Stimulated activated CD8-positive, alpha-beta memory T cell treated with anti-CD3 and anti-CD28 coated beads, Interleukin-4, amount 100 ng/mL, for 4 hours (primary cell): ENCODE measurements around the gene ASAP3.

Experiments
- DNase-seq, 2 donors: peaks; one replicate each; pipeline ENCODE4 v3.0.0-alpha.2; 2020; ENCODE audit warnings: low read depth in 2 of 2, low spot score in 1 of 2

The ASAP3 gene

DNA sequence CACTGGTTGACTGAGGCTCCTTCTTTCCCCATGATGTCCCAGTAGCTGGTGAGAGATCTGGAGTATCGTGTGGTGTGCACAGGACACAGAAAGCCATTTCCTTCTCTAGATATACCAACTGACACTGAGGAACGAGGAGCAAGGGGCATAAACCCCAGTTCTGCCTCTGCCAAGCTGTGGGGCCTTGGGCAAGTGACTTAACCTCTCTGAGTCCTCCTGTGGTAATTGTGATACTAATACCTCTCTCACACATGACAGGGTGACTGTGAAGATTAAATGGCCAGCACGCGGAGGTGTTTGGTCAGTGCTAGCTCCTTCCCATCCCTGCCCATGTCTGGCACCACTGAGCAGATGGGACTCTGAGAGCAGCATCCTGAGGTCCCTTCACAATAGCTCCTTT is 33.1 kb downstream of the ASAP3 start:
- no peak for DNase-seq

- no peak for DNase-seq
These were observed 34.0 kb downstream of the ASAP3 start for GRCh38 chr1:23449958-23450357.

GRCh38 chr1:23449306-23449705 is 34.7 kb downstream of the ASAP3 start:
- no peak for DNase-seq

DNA sequence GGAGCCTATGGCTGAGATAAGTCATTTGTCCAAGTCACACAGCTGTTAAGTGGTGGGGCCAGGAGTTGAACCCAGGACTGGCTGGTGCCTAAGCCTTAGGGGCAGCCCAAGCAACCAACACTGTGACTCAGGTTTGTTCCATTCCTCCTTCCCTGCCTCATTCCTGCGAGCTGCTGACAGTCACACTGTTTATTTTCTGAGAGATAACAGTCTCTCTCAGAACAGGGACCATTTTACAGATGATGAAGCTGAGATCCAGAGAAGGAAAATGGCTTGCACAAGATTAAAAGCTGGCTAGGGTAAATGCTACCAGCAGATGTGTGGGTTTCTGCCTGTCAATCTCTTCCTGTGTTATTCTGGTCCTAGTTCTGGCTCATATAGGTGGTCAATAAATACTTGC is 35.1 kb downstream of the ASAP3 start:
- no peak for DNase-seq

GRCh38 chr1:23446661-23447310 is 37.2 kb downstream of the ASAP3 start:
- DNase-seq = no peak

- DNase-seq = no peak
These were observed 39.2 kb downstream of the ASAP3 start for GRCh38 chr1:23444596-23445390.

DNA sequence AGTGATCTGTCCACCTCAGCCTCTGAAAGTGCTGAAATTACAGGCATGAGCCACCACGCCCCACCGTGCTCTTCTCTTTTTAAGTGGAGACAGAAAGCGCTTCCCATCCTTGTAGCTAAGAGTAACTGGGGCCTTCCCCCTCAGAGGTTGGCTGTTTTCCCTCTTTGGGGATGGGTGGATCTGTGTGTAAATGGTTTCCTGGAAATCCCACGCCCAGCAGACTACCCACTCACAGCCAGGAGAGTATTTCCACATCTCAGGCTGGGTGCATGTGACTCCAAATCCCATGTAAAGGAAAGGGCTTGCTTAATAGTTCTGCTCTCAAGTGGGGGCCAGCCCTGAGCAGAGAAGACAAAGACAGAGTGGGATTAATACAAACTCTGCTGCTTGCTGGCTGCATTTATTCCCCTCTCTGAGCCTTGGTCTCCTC is 39.9 kb downstream of the ASAP3 start:
- no peak for DNase-seq

DNA sequence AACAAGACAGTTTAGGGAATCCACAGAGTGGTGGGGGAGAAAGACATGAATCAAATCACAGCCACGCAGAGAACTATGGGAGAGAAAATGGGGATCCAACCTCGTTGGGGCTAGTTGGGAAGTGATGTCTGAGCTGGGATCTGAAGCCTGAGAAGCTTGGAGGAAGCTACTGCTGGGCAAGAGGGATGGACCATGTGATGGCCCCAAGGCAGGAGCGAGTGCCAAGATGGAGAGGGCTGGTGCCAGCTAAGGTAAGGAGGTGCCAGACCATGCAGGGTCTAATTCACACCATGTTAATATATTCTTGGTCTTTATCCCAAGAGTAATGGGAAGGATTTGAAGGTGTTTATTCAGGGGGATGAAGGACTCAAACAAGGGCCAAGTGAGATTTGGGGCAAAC is 41.2 kb downstream of the ASAP3 start:
- DNase-seq = no peak

GRCh38 chr1:23441446-23442148 is 42.4 kb downstream of the ASAP3 start:
- DNase-seq = no peak

GRCh38 chr1:23438545-23438944 is 45.4 kb downstream of the ASAP3 start:
- DNase-seq = no peak

- no peak for DNase-seq
These were observed 46.7 kb downstream of the ASAP3 start for GRCh38 chr1:23437355-23437664.

- no peak for DNase-seq
These were observed 47.2 kb downstream of the ASAP3 start for GRCh38 chr1:23436520-23437354.

GRCh38 chr1:23434260-23434775 is 49.7 kb downstream of the ASAP3 start:
- no peak for DNase-seq

DNA sequence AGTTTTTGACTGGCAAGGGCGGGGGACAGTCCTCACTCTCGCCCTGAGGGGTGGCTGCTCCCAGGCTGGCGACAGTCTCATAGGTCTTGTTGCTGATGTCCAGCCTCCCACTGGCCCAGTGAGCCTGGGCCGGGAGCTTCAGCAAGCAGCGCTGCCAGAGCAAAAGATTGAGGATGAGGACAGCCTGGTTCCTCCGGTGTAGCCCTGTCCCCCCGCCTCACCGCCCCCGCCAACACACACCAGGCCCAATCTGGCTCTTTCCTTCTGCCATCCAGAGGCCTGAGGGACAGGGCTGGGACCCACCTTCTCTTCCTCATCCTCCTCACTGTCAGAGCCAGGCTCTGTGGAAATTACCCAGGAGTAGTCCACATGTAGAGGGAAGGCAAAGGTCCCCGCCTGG is 50.9 kb downstream of the ASAP3 start:
- DNase-seq = no peak

DNA sequence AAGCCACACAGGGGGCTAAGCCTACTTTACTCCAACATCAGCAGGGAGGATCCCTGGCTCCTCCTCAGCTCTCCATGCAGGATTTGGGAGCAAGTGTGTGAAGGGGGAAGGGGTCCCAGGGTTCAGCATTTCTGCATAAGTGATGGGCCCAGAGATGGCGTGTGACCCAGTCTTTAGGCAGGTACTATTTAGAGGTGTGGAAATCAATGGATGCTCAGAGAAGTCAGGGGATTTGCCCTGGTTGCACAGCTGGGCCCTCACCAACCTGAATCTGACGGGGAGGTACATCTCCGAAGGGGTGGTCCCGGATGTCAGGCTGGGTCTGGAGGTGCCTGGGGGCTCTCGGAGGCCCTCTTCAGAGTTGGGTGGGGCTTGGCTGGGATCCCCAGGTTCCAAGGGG is 52.5 kb downstream of the ASAP3 start:
- DNase-seq = no peak

DNA sequence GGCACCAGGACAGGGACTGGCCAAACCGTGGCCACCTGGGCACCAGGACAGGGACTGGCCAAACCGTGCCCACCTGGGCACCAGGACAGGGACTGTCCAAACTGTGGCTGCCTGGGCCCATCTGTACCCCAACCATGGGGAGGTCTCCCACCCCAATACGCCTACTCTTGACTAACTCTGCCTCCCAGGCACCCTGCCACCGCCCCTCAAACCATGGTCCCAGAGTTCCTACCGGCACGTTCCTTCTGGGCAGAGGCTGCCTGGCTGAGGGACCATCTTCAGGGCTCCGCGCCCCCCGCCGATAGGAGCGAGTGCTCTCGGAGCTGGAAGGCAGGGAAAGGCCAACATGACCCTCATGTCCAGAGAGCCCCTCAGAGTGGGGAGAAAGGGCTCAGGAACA is 53.2 kb downstream of the ASAP3 start:
- DNase-seq = no peak

GRCh38 chr1:23428136-23428905 is 55.7 kb downstream of the ASAP3 start:
- DNase-seq = no peak

- DNase-seq = no peak
These were observed 56.4 kb downstream of the ASAP3 start for GRCh38 chr1:23427550-23427949.

DNA sequence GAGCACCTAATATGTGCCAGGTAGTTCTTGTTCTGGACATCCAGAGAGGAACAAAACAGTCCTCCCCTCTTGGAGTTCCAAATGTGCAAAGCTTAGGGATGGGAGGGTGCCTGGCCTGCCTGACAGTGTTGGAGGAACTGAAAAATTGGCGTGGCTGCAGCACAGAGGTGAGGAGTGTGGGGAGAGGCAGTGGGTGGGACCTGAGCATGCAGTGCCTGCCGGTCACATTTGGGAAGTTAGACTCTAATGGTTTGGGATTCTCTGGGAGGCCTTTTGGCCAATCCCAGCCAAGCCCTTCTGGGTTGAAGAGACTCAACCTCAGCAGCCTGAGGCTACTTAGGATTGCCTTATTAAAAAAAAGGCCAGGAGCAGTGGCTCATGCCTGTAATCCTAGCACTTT is 57.2 kb downstream of the ASAP3 start:
- DNase-seq = no peak

GRCh38 chr1:23425193-23425494 is 58.8 kb downstream of the ASAP3 start:
- DNase-seq = no peak
